HEK293T (cell line): ENCODE measurements around the gene FARP2.

ENCODE experiments used
- ARNT ChIP-seq: fragments of 450-650 bp; IDR thresholded peaks from 2 replicates; pipeline ENCODE4 v1.6.1; 2017; ENCODE audit warnings: mild to moderate bottlenecking
- BHLHE40 ChIP-seq: fragments of 450-650 bp; IDR thresholded peaks from 2 replicates; pipeline ENCODE4 v1.6.1; 2016; ENCODE audit warnings: mild to moderate bottlenecking, moderate library complexity, borderline replicate concordance
- ELF4 ChIP-seq: fragments of 450-650 bp; IDR thresholded peaks from 2 replicates; pipeline ENCODE4 v1.6.1; 2017; ENCODE audit warnings: antibody characterized with exemption
- FOXA1 ChIP-seq: fragments of 450-650 bp; IDR thresholded peaks from 2 replicates; pipeline ENCODE4 v1.6.1; 2016; ENCODE audit warnings: mild to moderate bottlenecking
- FOXK2 ChIP-seq: fragments of 450-650 bp; IDR thresholded peaks from 2 replicates; pipeline ENCODE4 v1.6.1; 2016; ENCODE audit warnings: mild to moderate bottlenecking
- FOXM1 ChIP-seq: fragments of 450-650 bp; IDR thresholded peaks from 2 replicates; pipeline ENCODE4 v1.6.1; 2017; ENCODE audit warnings: mild to moderate bottlenecking, borderline replicate concordance
- HDGF ChIP-seq: fragments of 450-650 bp; IDR thresholded peaks from 2 replicates; pipeline ENCODE4 v1.6.1; 2017; ENCODE audit warnings: antibody characterized with exemption, borderline replicate concordance
- L3MBTL2 ChIP-seq: fragments of 450-650 bp; conservative IDR thresholded peaks from 2 replicates; pipeline ENCODE4 v1.6.1; 2016; ENCODE audit warnings: mild to moderate bottlenecking
- NFRKB ChIP-seq: fragments of 450-650 bp; IDR thresholded peaks from 2 replicates; pipeline ENCODE4 v1.6.1; 2016; ENCODE audit warnings: mild to moderate bottlenecking, moderate library complexity
- SP1 ChIP-seq: fragments of 450-650 bp; IDR thresholded peaks from 2 replicates; pipeline ENCODE4 v1.6.1; 2017
- SUZ12 ChIP-seq: fragments of 450-650 bp; IDR thresholded peaks from 2 replicates; pipeline ENCODE4 v1.6.1; 2016; ENCODE audit warnings: mild to moderate bottlenecking
- TARDBP ChIP-seq: fragments of 450-650 bp; IDR thresholded peaks from 2 replicates; pipeline ENCODE4 v1.6.1; 2016
- ZNF384 ChIP-seq: fragments of 450-650 bp; IDR thresholded peaks from 2 replicates; pipeline ENCODE4 v1.6.1; 2016

DNA sequence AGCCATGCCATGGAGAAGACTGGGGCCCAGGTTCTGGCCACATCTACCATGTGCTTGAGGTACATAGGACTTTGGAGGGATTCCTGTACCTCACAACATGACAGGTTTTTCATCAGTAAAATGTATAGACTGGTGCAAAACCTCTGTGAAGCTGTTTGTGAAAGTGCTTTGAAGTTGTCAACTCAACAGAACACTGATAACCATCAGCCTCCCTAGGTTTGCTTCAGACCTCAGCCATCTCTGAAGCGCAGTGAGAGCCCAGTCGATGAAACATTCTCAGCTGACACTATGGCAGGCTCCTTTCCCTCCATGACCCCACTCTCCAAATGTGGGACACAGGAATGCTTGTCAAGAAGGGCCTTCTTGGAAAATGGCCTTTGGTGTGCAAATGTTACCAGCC is 113.7 kb downstream of the FARP2 start:
- TF ChIP-seq TARDBP (no peak), FOXA1 (no peak), ELF4 (no peak), ARNT (no peak), SUZ12 (no peak), FOXK2 (no peak), HDGF (no peak), ZNF384 (no peak), SP1 (no peak), NFRKB (no peak), FOXM1 (no peak), L3MBTL2 (no peak), BHLHE40 (no peak)
